K562 (cell line): ENCODE data around the gene PON2. TPM values are rescaled to one million over a fixed set of nuclear protein-coding genes. Genes with fewer than 3 reads are reported as not detected.

Experiments
- ATAC-seq: fragments of 200-7000 bp; cut with Tn5 transposase; 3 replicates; pipeline ENCODE4 v1.9.1; 2020; ENCODE audit warnings: moderate library complexity
- BruUV-seq: library from RNA; stranded (reverse); fragments of 400-500 nt; replicated peaks from 2 replicates; lab custom pipeline; 2021; lab: Mats Ljungman, UMichigan
- CTCF ChIA-PET: fragments of 300-600 bp; formaldehyde crosslinking; extraction: SDS; loops from one replicate; lab custom pipeline; 2021; ENCODE audit warnings: low intra/inter-chr PET ratio; lab: Yijun Ruan, JAX
- POLR2A ChIA-PET: fragments of 300-600, 350-650 bp; sonication (Branson Sonifier 250); formaldehyde crosslinking; extraction: SDS; loops from one replicate; lab custom pipeline; 2021; ENCODE audit warnings: antibody characterized with exemption, inconsistent platforms; lab: Yijun Ruan, JAX
- DNase-seq, 4 experiments: peaks; one replicate each; pipeline versions ENCODE4 v3.0.0 to v3.0.0-alpha.2; 2011 to 2018; ENCODE audit warnings: low spot score in 3 of 4, mixed read lengths in 3 of 4; ENCODE audit errors: extremely low read depth in 1 of 4
- FAIRE-seq: peaks from 2 replicates; lab custom pipeline; 2011; peaks lifted over from hg19 to GRCh38; lab: Jason Lieb, UNC
- H2AFZ ChIP-seq: 2 replicates; pipeline ENCODE4 v1.6.0; 2011; ENCODE audit warnings: low read depth, low read length, control low read depth, inconsistent platforms
- H3K27ac ChIP-seq: fragments of 200-600 bp; 3 replicates; pipeline ENCODE4 v1.8.0; 2011; ENCODE audit warnings: low read depth, mild to moderate bottlenecking, control low read depth, inconsistent platforms, low read length, moderate library complexity, mixed read lengths; ENCODE audit errors: extremely low read depth
- H3K27me3 ChIP-seq, 2 experiments: fragments of 300-600 bp in 1 of 2; 2 replicates in 1 of 2; 3 replicates in 1 of 2; pipeline versions ENCODE4 v1.6.0 to v1.8.0; 2011; ENCODE audit warnings: inconsistent platforms in 2 of 2, low read length in 2 of 2, mild to moderate bottlenecking in 1 of 2, mixed read lengths in 1 of 2, moderate library complexity in 1 of 2; ENCODE audit not compliant: control insufficient read depth in 2 of 2, insufficient read depth in 2 of 2
- H3K36me3 ChIP-seq: fragments of 300-600 bp; 3 replicates; pipeline ENCODE4 v1.8.0; 2011; ENCODE audit warnings: mild to moderate bottlenecking, low read length, inconsistent platforms; ENCODE audit not compliant: control insufficient read depth, insufficient read depth
- H3K4me1 ChIP-seq, 2 experiments: fragments of 200-600 bp in 1 of 2; replicated peaks in 1 of 2; 2 replicates in 1 of 2; 3 replicates in 1 of 2; pipeline versions ENCODE4 v1.5.1 to v1.8.0; 2011; ENCODE audit warnings: inconsistent platforms in 2 of 2, low read length in 2 of 2, mild to moderate bottlenecking in 1 of 2, mixed read lengths in 1 of 2, moderate library complexity in 1 of 2; ENCODE audit not compliant: control insufficient read depth in 2 of 2, insufficient read depth in 2 of 2
- H3K4me2 ChIP-seq: 2 replicates; pipeline ENCODE4 v1.6.1; 2011; ENCODE audit warnings: low read length, control low read depth, inconsistent platforms, mixed read lengths; ENCODE audit not compliant: insufficient read depth
- H3K4me3 ChIP-seq: fragments of 200-600 bp; sonication (generic), shearing (Covaris generic); 2 replicates; pipeline ENCODE4 v1.5.1; 2016; ENCODE audit warnings: control low read depth, inconsistent platforms
- H3K79me2 ChIP-seq: fragments of 200-600 bp; 3 replicates; pipeline ENCODE4 v1.8.0; 2011; ENCODE audit warnings: low read length, inconsistent platforms; ENCODE audit not compliant: control insufficient read depth, insufficient read depth
- H3K9ac ChIP-seq, 2 experiments: 2 replicates each; pipeline versions ENCODE4 v1.6.0 to v1.6.1; 2011; ENCODE audit warnings: low read depth in 2 of 2, low read length in 2 of 2, control low read depth in 1 of 2, inconsistent platforms in 1 of 2, mild to moderate bottlenecking in 1 of 2, mixed read lengths in 1 of 2; ENCODE audit not compliant: insufficient read depth in 1 of 2
- H3K9me1 ChIP-seq: one replicate; pipeline ENCODE4 v1.6.0; 2011; ENCODE audit warnings: inconsistent platforms, mild to moderate bottlenecking, low read length, moderate library complexity; ENCODE audit not compliant: control insufficient read depth, insufficient read depth
- H3K9me3 ChIP-seq: replicated peaks from 2 replicates; pipeline ENCODE4 v1.5.1; 2011; ENCODE audit warnings: low read depth, low read length, inconsistent platforms; ENCODE audit not compliant: control insufficient read depth, insufficient read depth
- H4K20me1 ChIP-seq: replicated peaks from 2 replicates; pipeline ENCODE4 v1.6.1; 2011; ENCODE audit warnings: low read length, inconsistent platforms, mixed read lengths; ENCODE audit not compliant: control insufficient read depth, insufficient read depth
- ELF2 ChIP-seq: fragments of 250-450 bp; sonication (Bioruptor Pico); IDR thresholded peaks from 2 replicates; pipeline ENCODE4 v1.5.0; 2021; ENCODE audit warnings: mild to moderate bottlenecking
- HNRNPL ChIP-seq: fragments of 200-400 bp; formaldehyde crosslinking; IDR thresholded peaks from 2 replicates; pipeline ENCODE4 v1.6.1; 2017; ENCODE audit warnings: low read depth, mild to moderate bottlenecking, low read length
- HNRNPLL ChIP-seq: fragments of 200-400 bp; formaldehyde crosslinking; IDR thresholded peaks from 2 replicates; pipeline ENCODE4 v1.6.1; 2017; ENCODE audit warnings: low read length, low read depth, mild to moderate bottlenecking; ENCODE audit not compliant: poor library complexity, severe bottlenecking
- NFE2 ChIP-seq: IDR thresholded peaks from 2 replicates; pipeline ENCODE4 v1.6.1; 2014; ENCODE audit warnings: antibody characterized with exemption, low read depth
- NFE2L1 ChIP-seq: fragments of 450-650 bp; IDR thresholded peaks from 2 replicates; pipeline ENCODE4 v1.6.1; 2016; ENCODE audit warnings: missing genetic modification characterization, low read depth, mild to moderate bottlenecking, missing compliant biosample characterization, moderate library complexity, borderline replicate concordance
- NRF1 ChIP-seq, 2 experiments: fragments of 450-650 bp; IDR thresholded peaks in 1 of 2; conservative IDR thresholded peaks in 1 of 2; 2 replicates each; pipeline ENCODE4 v1.6.1; 2014; ENCODE audit warnings: mild to moderate bottlenecking in 2 of 2
- PCBP2 ChIP-seq: fragments of 200-400 bp; formaldehyde crosslinking; IDR thresholded peaks from 2 replicates; pipeline ENCODE4 v1.6.1; 2018; ENCODE audit warnings: low read length, low read depth, mild to moderate bottlenecking, moderate library complexity; ENCODE audit not compliant: poor library complexity, severe bottlenecking
- WGBS: fragments of 100-300 bp; shearing (Covaris generic); methylation state at CpG from one replicate; pipeline ENCODE4 v1.1.6; 2016; ENCODE audit warnings: low coverage, mixed read lengths; ENCODE audit not compliant: insufficient coverage; ENCODE audit errors: missing lambda C conversion rate; 5-methylcytosine and 5-hydroxymethylcytosine counted together
- in situ Hi-C: fragments of 300-500 bp; cut with MboI; formaldehyde crosslinking; loops from 4 replicates; pipeline ENCODE4 v1.15.0; 2018; ENCODE audit warnings: inconsistent platforms, mixed read lengths
- intact Hi-C: fragments of 100-400 bp; cut with micrococcal nuclease; formaldehyde crosslinking; loops from 2 replicates; pipeline ENCODE4 v1.14.2; 2022
- polyA plus RNA-seq, 8 experiments: library from polyadenylated mRNA; depleted of rRNA in 4 of 8; stranded (reverse) in 5 of 8; unstranded in 3 of 8; fragments of >200 nt; fragmentation: Nextera tagmentation in 2 of 8; fragmentation: Illumina TruSeq in 1 of 8; extraction: Ambion mirVana in 2 of 8; extraction: Trizol in 1 of 8; gene quantifications; 2 replicates each; pipeline versions ENCODE4 v1.2.1 to v1.2.3, GENCODE V29; 2011 to 2014; ENCODE audit warnings: inconsistent platforms in 1 of 8, missing spikeins in 1 of 8
- total RNA-seq, 7 experiments: library from RNA; depleted of rRNA in 6 of 7; stranded (reverse); fragments of >200 nt in 6 of 7; fragmentation: Illumina TruSeq in 2 of 7; extraction: Trizol in 2 of 7; gene quantifications; 2 replicates each; pipeline versions ENCODE4 v1.2.1 to v1.2.3, GENCODE V29; 2011 to 2021; ENCODE audit warnings: low replicate concordance in 1 of 7
- TF ChIP-seq, protein P1 (sequence below): fragments of 200-800 bp; sonication (Bioruptor generic); IDR thresholded peaks from 2 replicates; pipeline ENCODE4 v1.6.1; 2016; ENCODE audit warnings: missing genetic modification characterization, missing compliant biosample characterization

Gene PON2
- total and polyA plus RNA-seq, 9 of the 15 experiments (the other 6 are each of a cell fraction or from before 2014, with no cell fraction given) = 8.5 to 30.1 (median 21.9) TPM

DNA sequence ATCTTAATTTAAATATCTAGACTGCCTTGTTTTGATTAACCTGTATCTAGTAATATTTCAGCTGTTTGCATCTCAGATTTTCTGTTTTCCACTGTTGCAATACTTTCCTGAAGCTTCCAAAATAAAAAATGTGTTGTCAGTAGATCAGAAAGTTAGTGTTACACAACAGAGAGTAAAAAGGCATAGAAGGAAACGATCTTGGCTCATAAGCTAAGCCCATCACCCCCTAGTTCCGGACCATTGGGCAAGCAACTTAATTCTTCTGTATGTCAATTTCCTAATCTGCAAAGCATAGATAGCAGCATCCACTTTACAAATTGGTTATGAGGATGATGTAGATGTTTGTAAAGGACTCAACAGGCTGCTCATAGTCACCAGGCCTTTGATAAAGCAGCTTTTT lies 43.1 kb downstream of the PON2 start:
- DNase-seq (no peak), FAIRE-seq (no peak), ATAC-seq (no peak)
- no peak for TF ChIP-seq PCBP2
- Histone ChIP-seq H2AFZ (no peak overlapping the region), H3K9me1 (no peaks in the 10 kb centered on the region), H3K79me2 (no peaks in the 10 kb centered on the region), H4K20me1 (no peaks in the 10 kb centered on the region), H3K36me3 (no peaks in the 10 kb centered on the region), H3K9ac (no peak overlapping the region), H3K4me2 (no peak overlapping the region), H3K4me1 (peaks cover 0 to 8% of the 10 kb centered on the region in 2 experiments; a peak in 3 of 5 replicates), H3K4me3 (no peak overlapping the region), H3K9me3 (no peaks in the 10 kb centered on the region), H3K27ac (no peak overlapping the region), H3K27me3 (peaks cover 11 to 13% of the 10 kb centered on the region in 2 experiments; a peak in 4 of 5 replicates)
- 0% methylated on average over 2 of the region's 2 CpGs for WGBS
- in situ Hi-C loops (no loop called here), intact Hi-C loops (no loop called here)
- ChIA-PET POLR2A (no interaction called here), CTCF (no interaction called here)
- BruUV-seq = no TSS peak

DNA sequence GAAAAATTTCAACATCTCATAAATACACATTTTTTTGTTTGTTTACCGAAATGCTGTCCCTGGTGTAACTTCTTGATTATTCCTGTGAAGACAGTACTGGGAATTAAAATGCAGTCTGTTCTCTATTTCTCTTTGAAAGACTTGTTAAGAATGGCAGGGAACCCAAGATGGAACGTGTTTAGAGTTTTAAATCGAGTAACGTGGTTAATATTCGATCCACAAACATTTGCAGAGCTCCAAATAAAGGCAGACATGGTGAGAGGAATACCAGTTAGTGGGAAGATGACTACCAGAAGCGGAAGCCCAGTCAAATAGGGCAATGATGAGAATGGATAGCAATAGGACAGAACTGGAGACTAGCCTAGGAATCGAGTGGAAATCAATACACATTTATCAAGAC lies 45.3 kb downstream of the PON2 start:
- CTCF ChIA-PET = no interaction called here
- BruUV-seq = no TSS peak
- TF ChIP-seq, protein P1, sequence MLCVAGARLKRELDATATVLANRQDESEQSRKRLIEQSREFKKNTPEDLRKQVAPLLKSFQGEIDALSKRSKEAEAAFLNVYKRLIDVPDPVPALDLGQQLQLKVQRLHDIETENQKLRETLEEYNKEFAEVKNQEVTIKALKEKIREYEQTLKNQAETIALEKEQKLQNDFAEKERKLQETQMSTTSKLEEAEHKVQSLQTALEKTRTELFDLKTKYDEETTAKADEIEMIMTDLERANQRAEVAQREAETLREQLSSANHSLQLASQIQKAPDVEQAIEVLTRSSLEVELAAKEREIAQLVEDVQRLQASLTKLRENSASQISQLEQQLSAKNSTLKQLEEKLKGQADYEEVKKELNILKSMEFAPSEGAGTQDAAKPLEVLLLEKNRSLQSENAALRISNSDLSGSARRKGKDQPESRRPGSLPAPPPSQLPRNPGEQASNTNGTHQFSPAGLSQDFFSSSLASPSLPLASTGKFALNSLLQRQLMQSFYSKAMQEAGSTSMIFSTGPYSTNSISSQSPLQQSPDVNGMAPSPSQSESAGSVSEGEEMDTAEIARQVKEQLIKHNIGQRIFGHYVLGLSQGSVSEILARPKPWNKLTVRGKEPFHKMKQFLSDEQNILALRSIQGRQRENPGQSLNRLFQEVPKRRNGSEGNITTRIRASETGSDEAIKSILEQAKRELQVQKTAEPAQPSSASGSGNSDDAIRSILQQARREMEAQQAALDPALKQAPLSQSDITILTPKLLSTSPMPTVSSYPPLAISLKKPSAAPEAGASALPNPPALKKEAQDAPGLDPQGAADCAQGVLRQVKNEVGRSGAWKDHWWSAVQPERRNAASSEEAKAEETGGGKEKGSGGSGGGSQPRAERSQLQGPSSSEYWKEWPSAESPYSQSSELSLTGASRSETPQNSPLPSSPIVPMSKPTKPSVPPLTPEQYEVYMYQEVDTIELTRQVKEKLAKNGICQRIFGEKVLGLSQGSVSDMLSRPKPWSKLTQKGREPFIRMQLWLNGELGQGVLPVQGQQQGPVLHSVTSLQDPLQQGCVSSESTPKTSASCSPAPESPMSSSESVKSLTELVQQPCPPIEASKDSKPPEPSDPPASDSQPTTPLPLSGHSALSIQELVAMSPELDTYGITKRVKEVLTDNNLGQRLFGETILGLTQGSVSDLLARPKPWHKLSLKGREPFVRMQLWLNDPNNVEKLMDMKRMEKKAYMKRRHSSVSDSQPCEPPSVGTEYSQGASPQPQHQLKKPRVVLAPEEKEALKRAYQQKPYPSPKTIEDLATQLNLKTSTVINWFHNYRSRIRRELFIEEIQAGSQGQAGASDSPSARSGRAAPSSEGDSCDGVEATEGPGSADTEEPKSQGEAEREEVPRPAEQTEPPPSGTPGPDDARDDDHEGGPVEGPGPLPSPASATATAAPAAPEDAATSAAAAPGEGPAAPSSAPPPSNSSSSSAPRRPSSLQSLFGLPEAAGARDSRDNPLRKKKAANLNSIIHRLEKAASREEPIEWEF (CRISPR knock-in tag) = no peak
- TF ChIP-seq NFE2L1 (no peak), HNRNPLL (no peak), NFE2 (no peak), NRF1 (conservative IDR thresholded peaks at IDR 0.05 in 1 of 2, IDR thresholded peaks at IDR 0.05 in 1 of 2) (no peak), HNRNPL (no peak), ELF2 (CRISPR knock-in tag) (no peak)
- TF ChIP-seq, all 486 proteins: peak for 0

More for the DNA sequence above, 45.3 kb downstream of the PON2 start:
- DNase-seq (no peak), FAIRE-seq (no peak), ATAC-seq (no peak)
- POLR2A ChIA-PET = interaction anchor here (0.5 kb wide), 1 partner anchor 1741 kb away, joined by 3 read pairs; no protein-coding TSS in a partner anchor
- H3K36me3 ChIP-seq = no peaks in the 10 kb centered on the region
- H3K27ac ChIP-seq = no peak overlapping the region
- no peak overlapping the region for H3K9ac ChIP-seq
- H3K79me2 ChIP-seq = no peaks in the 10 kb centered on the region
- no peaks in the 10 kb centered on the region for H3K9me3 ChIP-seq
- intact Hi-C loops = no loop called here
- 0% methylated on average over 7 of the region's 7 CpGs for WGBS
- in situ Hi-C loops = no loop called here
- no peaks in the 10 kb centered on the region for H3K9me1 ChIP-seq
- H3K27me3 ChIP-seq = peaks cover 4 to 6% of the 10 kb centered on the region in 2 experiments; a peak in 2 of 5 replicates
- no peak overlapping the region for H3K4me2 ChIP-seq
- H3K4me3 ChIP-seq = no peak overlapping the region
- no peaks in the 10 kb centered on the region for H3K4me1 ChIP-seq
- H4K20me1 ChIP-seq = no peaks in the 10 kb centered on the region
- no peak overlapping the region for H2AFZ ChIP-seq
